Measurements from ENCODE around the gene UBE2Q2. TPM values are rescaled to one million over a fixed set of nuclear protein-coding genes. Genes with fewer than 3 reads are reported as not detected.
A peak's percentile ranks its signal among the peaks of the same experiment; 100 is the strongest.
"Not testable (repeated sequence)": the region's sequence is repeated elsewhere in the genome, so short reads cannot be mapped to it uniquely, and the experiment has no call there.

The UBE2Q2 gene
- total and polyA plus RNA-seq, 2 experiments from 2014 or later, result 44.1 to 63.6 TPM

GRCh38 chr15:75801859-75802593 lies 41.2 kb upstream of the UBE2Q2 start:
- Histone ChIP-seq H3K9ac (no peak overlapping the region), H3K36me3 (ENCODE audit: low read depth) (no peaks in the 10 kb centered on the region), H3K4me1 (ENCODE audit: insufficient read depth) (0 out of 2 replicates have a peak, but pooled peaks cover 3% of the 10 kb centered on the region), H3K79me2 (ENCODE audit: insufficient read depth) (no peaks in the 10 kb centered on the region), H2AFZ (peak overlapping the region; percentile 79), H3K9me2 (ENCODE audit: insufficient read depth) (no peaks in the 10 kb centered on the region), H3K27ac (no peak overlapping the region), H3F3A (ENCODE audit: insufficient read depth) (no peaks in the 10 kb centered on the region), H3K4me3 (peak overlapping the region; percentile 66), H3K9me3 (ENCODE audit: low read depth) (no peaks in the 10 kb centered on the region), H4K20me1 (ENCODE audit: insufficient read depth) (no peaks in the 10 kb centered on the region), H3K27me3 (replicated peaks; ENCODE audit: insufficient read depth) (peaks cover 34% of the 10 kb centered on the region), H3K4me2 (ENCODE audit: unreplicated experiment) (peak overlapping the region; percentile 78)
- in situ Hi-C loops (cut with MboI), result loop anchor here (25.0 kb wide), 1 partner anchor 335 kb away; no protein-coding TSS in a partner anchor
- peak; percentile 86 for DNase-seq
- TF ChIP-seq EZH2phosphoT487 (IDR thresholded peaks at IDR 0.05; ENCODE audit: insufficient read depth, low read depth) (no peak), EZH2 (IDR thresholded peaks at IDR 0.05; ENCODE audit: insufficient read depth, poor library complexity, severe bottlenecking) (no peak)
- WGBS, 2 experiments (ENCODE audit: low coverage in 1 of 2, low lambda C conversion rate in 2 of 2, missing lambda C conversion rate in 2 of 2), result 5 to 6% methylated on average over 25 of the region's 25 CpGs

GRCh38 chr15:75807486-75807885 lies 35.8 kb upstream of the UBE2Q2 start:
- not testable (repeated sequence) for H3K4me1 ChIP-seq (ENCODE audit: insufficient read depth); H3K27ac ChIP-seq; H3K9ac ChIP-seq; H3K27me3 ChIP-seq (replicated peaks; ENCODE audit: insufficient read depth); H4K20me1 ChIP-seq (ENCODE audit: insufficient read depth); H3K79me2 ChIP-seq (ENCODE audit: insufficient read depth); H2AFZ ChIP-seq; H3K9me3 ChIP-seq (ENCODE audit: low read depth); H3F3A ChIP-seq (ENCODE audit: insufficient read depth); H3K36me3 ChIP-seq (ENCODE audit: low read depth); H3K4me3 ChIP-seq; H3K9me2 ChIP-seq (ENCODE audit: insufficient read depth); H3K4me2 ChIP-seq (ENCODE audit: unreplicated experiment)
- peak; percentile 26 for DNase-seq
- in situ Hi-C loops (cut with MboI), result loop anchor here (25.0 kb wide), 1 partner anchor 330 kb away; no protein-coding TSS in a partner anchor
- 39 to 43% methylated on average over 2 of the region's 2 CpGs for WGBS, 2 experiments (ENCODE audit: low coverage in 1 of 2, low lambda C conversion rate in 2 of 2, missing lambda C conversion rate in 2 of 2)

- in situ Hi-C loops (cut with MboI), result loop anchor here (25.0 kb wide), 1 partner anchor 329 kb away; no protein-coding TSS in a partner anchor
- 69 to 70% methylated on average over 6 of the region's 6 CpGs for WGBS, 2 experiments (ENCODE audit: low coverage in 1 of 2, low lambda C conversion rate in 2 of 2, missing lambda C conversion rate in 2 of 2)
Observed at GRCh38 chr15:75808009-75808408, 35.2 kb upstream of the UBE2Q2 start.

GRCh38 chr15:75808563-75808962 lies 34.7 kb upstream of the UBE2Q2 start:
- in situ Hi-C loops (cut with MboI), result loop anchor here (25.0 kb wide), 1 partner anchor 329 kb away; no protein-coding TSS in a partner anchor
- H3K4me1 ChIP-seq (ENCODE audit: insufficient read depth), result no peaks in the 10 kb centered on the region
- TF ChIP-seq EZH2 (IDR thresholded peaks at IDR 0.05; ENCODE audit: insufficient read depth, poor library complexity, severe bottlenecking), result no peak
- TF ChIP-seq EZH2phosphoT487 (IDR thresholded peaks at IDR 0.05; ENCODE audit: insufficient read depth, low read depth), result no peak
- WGBS, 2 experiments (ENCODE audit: low coverage in 1 of 2, low lambda C conversion rate in 2 of 2, missing lambda C conversion rate in 2 of 2), result 72 to 75% methylated on average over 6 of the region's 6 CpGs
- H3K36me3 ChIP-seq (ENCODE audit: low read depth), result no peaks in the 10 kb centered on the region
- no peaks in the 10 kb centered on the region for H3K79me2 ChIP-seq (ENCODE audit: insufficient read depth)
- no peak overlapping the region for H3K9ac ChIP-seq
- H3K4me3 ChIP-seq, result no peak overlapping the region
- no peaks in the 10 kb centered on the region for H3K9me3 ChIP-seq (ENCODE audit: low read depth)
- no peak overlapping the region for H2AFZ ChIP-seq
- no peaks in the 10 kb centered on the region for H3K9me2 ChIP-seq (ENCODE audit: insufficient read depth)
- no peak for DNase-seq
- H3K27ac ChIP-seq, result no peak overlapping the region
- H4K20me1 ChIP-seq (ENCODE audit: insufficient read depth), result no peaks in the 10 kb centered on the region
- no peak overlapping the region for H3K4me2 ChIP-seq (ENCODE audit: unreplicated experiment)
- H3K27me3 ChIP-seq (replicated peaks; ENCODE audit: insufficient read depth), result no peaks in the 10 kb centered on the region; the same call in 1 of the 2 replicates
- H3F3A ChIP-seq (ENCODE audit: insufficient read depth), result no peaks in the 10 kb centered on the region

More at GRCh38 chr15:75808009-75808408, 35.2 kb upstream of the UBE2Q2 start:
- not testable (repeated sequence) for H3K79me2 ChIP-seq (ENCODE audit: insufficient read depth); H3K36me3 ChIP-seq (ENCODE audit: low read depth); H4K20me1 ChIP-seq (ENCODE audit: insufficient read depth); H3K27me3 ChIP-seq (replicated peaks; ENCODE audit: insufficient read depth); H3K9me3 ChIP-seq (ENCODE audit: low read depth); H3K4me1 ChIP-seq (ENCODE audit: insufficient read depth); H3K4me3 ChIP-seq; H3K27ac ChIP-seq; H3F3A ChIP-seq (ENCODE audit: insufficient read depth); DNase-seq; H3K4me2 ChIP-seq (ENCODE audit: unreplicated experiment); H2AFZ ChIP-seq; H3K9me2 ChIP-seq (ENCODE audit: insufficient read depth); H3K9ac ChIP-seq
